CD14-positive monocyte (primary cell): Measurements from ENCODE around the gene KCTD19. TPM values are rescaled to one million over a fixed set of nuclear protein-coding genes. Genes with fewer than 3 reads are reported as not detected.

Source experiments
- DNase-seq, 3 donors: peaks; one replicate each; pipeline ENCODE4 v3.0.0-alpha.2; 2011 to 2022
- H2AFZ ChIP-seq: 2 replicates; pipeline ENCODE4 v1.6.0; 2012; ENCODE audit warnings: mild to moderate bottlenecking, low read depth, low read length, inconsistent platforms; ENCODE audit not compliant: insufficient read depth, poor library complexity, severe bottlenecking
- H3K27ac ChIP-seq, 2 donors: 1 replicate in 1 of 2; 2 replicates in 1 of 2; pipeline ENCODE4 v1.5.1; 2012 to 2013; ENCODE audit warnings: low read length in 2 of 2, control low read depth in 1 of 2, inconsistent platforms in 1 of 2, low read depth in 1 of 2, mild to moderate bottlenecking in 1 of 2
- H3K27me3 ChIP-seq, 2 donors: one replicate each; pipeline versions ENCODE4 v1.6.0 to v1.6.1; 2011 to 2013; ENCODE audit warnings: low read length in 2 of 2; ENCODE audit not compliant: control insufficient read depth in 2 of 2, insufficient read depth in 2 of 2
- H3K36me3 ChIP-seq, 2 donors: replicated peaks in 1 of 2; 1 replicate in 1 of 2; 2 replicates in 1 of 2; pipeline versions ENCODE4 v1.5.1 to v1.6.1; 2012 to 2013; ENCODE audit warnings: low read length in 2 of 2, control low read depth in 1 of 2, inconsistent platforms in 1 of 2, mild to moderate bottlenecking in 1 of 2; ENCODE audit not compliant: insufficient read depth in 2 of 2, control insufficient read depth in 1 of 2
- H3K4me1 ChIP-seq, 2 donors: 1 replicate in 1 of 2; 2 replicates in 1 of 2; pipeline versions ENCODE4 v1.5.1 to v1.6.1; 2012 to 2013; ENCODE audit warnings: low read length in 2 of 2, control low read depth in 1 of 2, inconsistent platforms in 1 of 2, mild to moderate bottlenecking in 1 of 2, moderate library complexity in 1 of 2; ENCODE audit not compliant: insufficient read depth in 2 of 2, control insufficient read depth in 1 of 2
- H3K4me2 ChIP-seq: replicated peaks from 2 replicates; pipeline ENCODE3; 2012; ENCODE audit warnings: low read length, moderate library complexity, mild to moderate bottlenecking; ENCODE audit not compliant: poor library complexity, severe bottlenecking; ENCODE audit errors: extremely low read depth
- H3K4me3 ChIP-seq, 3 experiments: fragments of 200-600 bp in 1 of 3; sonication (generic) in 1 of 3; replicated peaks in 1 of 3; 1 replicate in 2 of 3; 2 replicates in 1 of 3; pipeline ENCODE4 v1.5.1; 2011 to 2013; ENCODE audit warnings: low read length in 3 of 3, mild to moderate bottlenecking in 3 of 3, control low read depth in 2 of 3, low read depth in 2 of 3, inconsistent platforms in 1 of 3, moderate library complexity in 1 of 3
- H3K79me2 ChIP-seq: 2 replicates; pipeline ENCODE4 v1.6.0; 2012; ENCODE audit warnings: mild to moderate bottlenecking, control low read depth, inconsistent platforms, low read length, moderate library complexity; ENCODE audit not compliant: insufficient read depth
- H3K9ac ChIP-seq: 2 replicates; pipeline ENCODE4 v1.6.0; 2017; ENCODE audit warnings: low read length, mild to moderate bottlenecking; ENCODE audit not compliant: insufficient read depth, poor library complexity, severe bottlenecking
- H3K9me3 ChIP-seq, 2 donors: replicated peaks in 1 of 2; 1 replicate in 1 of 2; 2 replicates in 1 of 2; pipeline versions ENCODE4 v1.5.1 to v1.6.1; 2012 to 2013; ENCODE audit warnings: low read length in 2 of 2, control low read depth in 1 of 2; ENCODE audit not compliant: control insufficient read depth in 1 of 2, insufficient read depth in 1 of 2
- H4K20me1 ChIP-seq: 2 replicates; pipeline ENCODE4 v1.6.0; 2012; ENCODE audit warnings: mild to moderate bottlenecking, low read length, control low read depth, moderate library complexity; ENCODE audit not compliant: insufficient read depth
- H3K27ac Mint-ChIP-seq, 7 donors: one replicate each; pipeline ENCODE4 v1.8.0; 2020; ENCODE audit warnings: mild to moderate bottlenecking in 7 of 7, mixed read lengths in 7 of 7, moderate library complexity in 6 of 7, inconsistent platforms in 2 of 7
- H3K27me3 Mint-ChIP-seq, 3 donors: one replicate each; pipeline ENCODE4 v1.8.0; 2021 to 2022; ENCODE audit warnings: low read depth in 3 of 3, mild to moderate bottlenecking in 3 of 3, mixed read lengths in 3 of 3, moderate library complexity in 3 of 3, inconsistent platforms in 1 of 3
- H3K36me3 Mint-ChIP-seq, 2 donors: one replicate each; pipeline ENCODE4 v1.8.0; 2020; ENCODE audit warnings: mixed read lengths in 2 of 2, inconsistent platforms in 1 of 2, mild to moderate bottlenecking in 1 of 2
- H3K4me1 Mint-ChIP-seq: one replicate; pipeline ENCODE4 v1.8.0; 2020; ENCODE audit warnings: mild to moderate bottlenecking, mixed read lengths
- H3K4me3 Mint-ChIP-seq, 2 donors: one replicate each; pipeline ENCODE4 v1.8.0; 2020; ENCODE audit warnings: mild to moderate bottlenecking in 2 of 2, mixed read lengths in 2 of 2, moderate library complexity in 1 of 2
- H3K9me3 Mint-ChIP-seq, 7 donors: one replicate each; pipeline ENCODE4 v1.8.0; 2020 to 2022; ENCODE audit warnings: mixed read lengths in 7 of 7, mild to moderate bottlenecking in 6 of 7, moderate library complexity in 6 of 7, inconsistent platforms in 2 of 7
- WGBS: methylation state at CpG from one replicate; pipeline ENCODE4 v1.1.5; 2013; ENCODE audit warnings: missing lambda C conversion rate; ENCODE audit not compliant: insufficient coverage; 5-methylcytosine and 5-hydroxymethylcytosine counted together
- intact Hi-C, 2 donors: fragments of 100-400 bp; cut with micrococcal nuclease; formaldehyde crosslinking; loops; one replicate each; pipeline versions ENCODE4 v1.15.0 to v1.15.1; 2023
- polyA plus RNA-seq, 3 donors: library from polyadenylated mRNA; depleted of rRNA in 1 of 3; unstranded in 2 of 3; stranded (reverse) in 1 of 3; fragments of 300-500 nt in 2 of 3; fragments of >200 nt in 1 of 3; fragmentation: Illumina TruSeq in 2 of 3; gene quantifications; 1 replicate in 2 of 3; 2 replicates in 1 of 3; pipeline ENCODE4 v1.2.3, GENCODE V29; 2012 to 2021
- TF ChIP-seq, protein P1 (sequence below): fragments of 200-600 bp; IDR thresholded peaks from one replicate; pipeline ENCODE4 v1.8.0; 2022; ENCODE audit warnings: antibody characterized with exemption, mild to moderate bottlenecking

KCTD19 gene
- polyA plus RNA-seq, 3 donors = not detected

DNA sequence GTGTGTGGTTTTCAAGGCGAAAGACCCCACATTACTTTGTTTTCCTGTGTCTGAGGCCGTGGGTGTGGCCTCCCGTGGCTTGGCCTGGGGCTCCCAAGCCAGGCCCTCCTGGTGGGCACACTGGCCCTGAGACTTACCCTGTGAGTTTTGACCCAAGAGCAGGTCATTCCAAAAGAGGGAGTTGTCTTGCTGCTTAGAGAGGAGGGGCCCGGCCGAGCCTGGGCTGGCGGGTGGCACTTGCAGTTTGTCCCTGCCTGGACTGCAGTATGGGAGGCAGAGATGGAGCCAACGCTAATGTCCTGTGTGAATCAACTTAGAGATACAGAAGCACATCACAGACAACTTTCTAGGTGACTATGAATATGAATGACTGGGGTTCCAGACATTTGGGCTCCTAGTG, 24.5 kb downstream of the KCTD19 start:
- intact Hi-C loops = no loop called here

GRCh38 chr16:67301080-67301782, 25.3 kb downstream of the KCTD19 start:
- Histone ChIP-seq H3K9me3 (no peaks in the 10 kb centered on the region), H3K79me2 (no peaks in the 10 kb centered on the region), H3K27ac (no peak overlapping the region), H3K4me3 (no peak overlapping the region), H4K20me1 (no peaks in the 10 kb centered on the region), H3K4me2 (no peak overlapping the region), H3K4me1 (no peaks in the 10 kb centered on the region), H3K27me3 (no peaks in the 10 kb centered on the region), H3K9ac (no peak overlapping the region), H2AFZ (no peak overlapping the region), H3K36me3 (no peaks in the 10 kb centered on the region)
- Mint-ChIP-seq H3K9me3 (peaks cover 0 to 2% (median 0%) of the 10 kb centered on the region in 7 donors), H3K36me3 (no peaks in the 10 kb centered on the region), H3K4me3 (peak overlapping the region in 1 of 2 donors; percentile 10), H3K27me3 (peaks cover 4 to 5% (median 5%) of the 10 kb centered on the region in 3 donors), H3K27ac (peak overlapping the region in 1 of 7 donors; percentile 73), H3K4me1 (no peaks in the 10 kb centered on the region)
- intact Hi-C loops = no loop called here
- WGBS = 100% methylated on average over 2 of the region's 11 CpGs
- TF ChIP-seq, protein P1, sequence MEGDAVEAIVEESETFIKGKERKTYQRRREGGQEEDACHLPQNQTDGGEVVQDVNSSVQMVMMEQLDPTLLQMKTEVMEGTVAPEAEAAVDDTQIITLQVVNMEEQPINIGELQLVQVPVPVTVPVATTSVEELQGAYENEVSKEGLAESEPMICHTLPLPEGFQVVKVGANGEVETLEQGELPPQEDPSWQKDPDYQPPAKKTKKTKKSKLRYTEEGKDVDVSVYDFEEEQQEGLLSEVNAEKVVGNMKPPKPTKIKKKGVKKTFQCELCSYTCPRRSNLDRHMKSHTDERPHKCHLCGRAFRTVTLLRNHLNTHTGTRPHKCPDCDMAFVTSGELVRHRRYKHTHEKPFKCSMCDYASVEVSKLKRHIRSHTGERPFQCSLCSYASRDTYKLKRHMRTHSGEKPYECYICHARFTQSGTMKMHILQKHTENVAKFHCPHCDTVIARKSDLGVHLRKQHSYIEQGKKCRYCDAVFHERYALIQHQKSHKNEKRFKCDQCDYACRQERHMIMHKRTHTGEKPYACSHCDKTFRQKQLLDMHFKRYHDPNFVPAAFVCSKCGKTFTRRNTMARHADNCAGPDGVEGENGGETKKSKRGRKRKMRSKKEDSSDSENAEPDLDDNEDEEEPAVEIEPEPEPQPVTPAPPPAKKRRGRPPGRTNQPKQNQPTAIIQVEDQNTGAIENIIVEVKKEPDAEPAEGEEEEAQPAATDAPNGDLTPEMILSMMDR = no peak
- no peak for DNase-seq

More for the DNA sequence above, 24.5 kb downstream of the KCTD19 start:
- WGBS = 93% methylated on average over 5 of the region's 7 CpGs
- Mint-ChIP-seq H3K27ac (no peak overlapping the region), H3K4me1 (no peaks in the 10 kb centered on the region), H3K4me3 (no peak overlapping the region), H3K9me3 (peaks cover 0 to 5% (median 0%) of the 10 kb centered on the region in 7 donors), H3K36me3 (no peaks in the 10 kb centered on the region), H3K27me3 (peaks cover 4 to 5% (median 5%) of the 10 kb centered on the region in 3 donors)
- no peaks in the 10 kb centered on the region for H4K20me1 ChIP-seq
- H3K4me1 ChIP-seq = no peaks in the 10 kb centered on the region
- no peak overlapping the region for H3K9ac ChIP-seq
- no peaks in the 10 kb centered on the region for H3K36me3 ChIP-seq
- H3K4me2 ChIP-seq = no peak overlapping the region
- DNase-seq = no peak
- H2AFZ ChIP-seq = no peak overlapping the region
- no peaks in the 10 kb centered on the region for H3K27me3 ChIP-seq
- no peaks in the 10 kb centered on the region for H3K9me3 ChIP-seq
- H3K27ac ChIP-seq = no peak overlapping the region
- TF ChIP-seq, protein P1 = no peak
- H3K79me2 ChIP-seq = no peaks in the 10 kb centered on the region
- no peak overlapping the region for H3K4me3 ChIP-seq
